Activated CD8-positive, alpha-beta memory T cell treated with anti-CD3 and anti-CD28 coated beads for 36 hours (primary cell): ENCODE measurements around the gene KRR1. TPM values are rescaled to one million over a fixed set of nuclear protein-coding genes. Genes with fewer than 3 reads are reported as not detected.
"Not testable (repeated sequence)": the region's sequence is repeated elsewhere in the genome, so short reads cannot be mapped to it uniquely, and the experiment has no call there.

Source experiments
- CTCF ChIA-PET: fragments of 350-600 bp; sonication (Branson Sonifier 250); formaldehyde crosslinking; loops from one replicate; lab custom pipeline; 2021; ENCODE audit warnings: antibody characterized with exemption; lab: Charles Lee
- POLR2A ChIA-PET: fragments of 350-600 bp; sonication (Branson Sonifier 250); formaldehyde crosslinking; loops from one replicate; lab custom pipeline; 2021; ENCODE audit warnings: antibody characterized with exemption; lab: Charles Lee
- total RNA-seq, 2 experiments: library from RNA; stranded (reverse); gene quantifications; one replicate each; pipeline ENCODE4 v1.2.3, GENCODE V29; 2021

Gene KRR1
- total RNA-seq, 2 experiments from 2014 or later = 145 to 157 TPM

GRCh38 chr12:75446857-75447256, 64.6 kb downstream of the KRR1 start:
- CTCF ChIA-PET = no interaction called here
- POLR2A ChIA-PET = no interaction called here

- POLR2A ChIA-PET, CTCF ChIA-PET: not testable (repeated sequence)
Measured at GRCh38 chr12:75445137-75445507, 66.3 kb downstream of the KRR1 start.

- POLR2A ChIA-PET = no interaction called here
- CTCF ChIA-PET = no interaction called here
Measured at GRCh38 chr12:75444429-75445136, 66.8 kb downstream of the KRR1 start.

- POLR2A ChIA-PET = no interaction called here
Measured at GRCh38 chr12:75443709-75444108, 67.7 kb downstream of the KRR1 start.

GRCh38 chr12:75442454-75442853, 69.0 kb downstream of the KRR1 start:
- POLR2A ChIA-PET, CTCF ChIA-PET: not testable (repeated sequence)

More at GRCh38 chr12:75443709-75444108, 67.7 kb downstream of the KRR1 start:
- CTCF ChIA-PET = no interaction called here

- CTCF ChIA-PET, POLR2A ChIA-PET: not testable (repeated sequence)
Measured at GRCh38 chr12:75441687-75442449, 69.5 kb downstream of the KRR1 start.

Other genes with a start within 250 kb of the KRR1 start
- 1 to 10 TPM; 1.9 to 2.4 TPM for gene CAPS2, start 181.3 kb downstream of the KRR1 start, total RNA-seq
- not detected for gene GLIPR1L1, start 176.9 kb downstream of the KRR1 start, total RNA-seq
- not detected for gene GLIPR1L2, start 120.5 kb downstream of the KRR1 start, total RNA-seq
- gene GLIPR1, start 30.9 kb downstream of the KRR1 start, total RNA-seq = 10 to 100 TPM; 20.8 to 22.4 TPM